KOPT-K1 (cell line): Measurements from ENCODE around the gene ENO4.

ENCODE experiments used
- H3K27ac ChIP-seq: fragments of 200-600 bp; sonication (generic); 2 replicates; pipeline ENCODE4 v1.5.1; 2016; ENCODE audit warnings: antibody characterized with exemption, mild to moderate bottlenecking, low read depth, low read length; ENCODE audit not compliant: poor library complexity, severe bottlenecking
- H3K36me3 ChIP-seq: fragments of 200-600 bp; sonication (generic); 2 replicates; pipeline ENCODE4 v1.5.1; 2017; ENCODE audit warnings: antibody characterized with exemption, mild to moderate bottlenecking, low read length, moderate library complexity; ENCODE audit not compliant: insufficient read depth
- H3K9me3 ChIP-seq: fragments of 200-600 bp; sonication (generic); 2 replicates; pipeline ENCODE4 v1.5.1; 2017; ENCODE audit warnings: antibody characterized with exemption, low read length, mild to moderate bottlenecking; ENCODE audit not compliant: insufficient read depth, poor library complexity, severe bottlenecking

Gene ENO4

GRCh38 chr10:116873134-116873533 lies 23.8 kb downstream of the ENO4 start:
- no peaks in the 10 kb centered on the region for H3K36me3 ChIP-seq

GRCh38 chr10:116875897-116876296 lies 26.6 kb downstream of the ENO4 start:
- Histone ChIP-seq H3K36me3 (no peaks in the 10 kb centered on the region), H3K9me3 (no peaks in the 10 kb centered on the region), H3K27ac (no peak overlapping the region)

More at GRCh38 chr10:116873134-116873533, 23.8 kb downstream of the ENO4 start:
- Histone ChIP-seq H3K27ac (no peak overlapping the region), H3K9me3 (no peaks in the 10 kb centered on the region)

- Histone ChIP-seq H3K36me3 (no peaks in the 10 kb centered on the region), H3K9me3 (no peaks in the 10 kb centered on the region), H3K27ac (no peak overlapping the region)
Observed at GRCh38 chr10:116877391-116877790, 28.1 kb downstream of the ENO4 start.

- no peak overlapping the region for H3K27ac ChIP-seq
- no peaks in the 10 kb centered on the region for H3K36me3 ChIP-seq
- no peaks in the 10 kb centered on the region for H3K9me3 ChIP-seq
Observed at GRCh38 chr10:116878123-116878522, 28.8 kb downstream of the ENO4 start.

- no peaks in the 10 kb centered on the region for H3K36me3 ChIP-seq
- H3K9me3 ChIP-seq = no peaks in the 10 kb centered on the region
- H3K27ac ChIP-seq = no peak overlapping the region
Observed at GRCh38 chr10:116879817-116880216, 30.5 kb downstream of the ENO4 start.

- no peaks in the 10 kb centered on the region for H3K36me3 ChIP-seq
- no peaks in the 10 kb centered on the region for H3K9me3 ChIP-seq
Observed at GRCh38 chr10:116880716-116881482, 31.6 kb downstream of the ENO4 start.

GRCh38 chr10:116882639-116883038 lies 33.3 kb downstream of the ENO4 start:
- Histone ChIP-seq H3K9me3 (no peaks in the 10 kb centered on the region), H3K36me3 (no peaks in the 10 kb centered on the region), H3K27ac (no peak overlapping the region)

More at GRCh38 chr10:116880716-116881482, 31.6 kb downstream of the ENO4 start:
- no peak overlapping the region for H3K27ac ChIP-seq

GRCh38 chr10:116886772-116887171 lies 37.5 kb downstream of the ENO4 start:
- Histone ChIP-seq H3K36me3 (no peaks in the 10 kb centered on the region), H3K27ac (no peak overlapping the region), H3K9me3 (no peaks in the 10 kb centered on the region)

GRCh38 chr10:116888380-116889055 lies 39.2 kb downstream of the ENO4 start:
- no peak overlapping the region for H3K27ac ChIP-seq

GRCh38 chr10:116889066-116889465 lies 39.8 kb downstream of the ENO4 start:
- H3K27ac ChIP-seq = no peak overlapping the region
- H3K36me3 ChIP-seq = no peaks in the 10 kb centered on the region
- H3K9me3 ChIP-seq = no peaks in the 10 kb centered on the region

More at GRCh38 chr10:116888380-116889055, 39.2 kb downstream of the ENO4 start:
- Histone ChIP-seq H3K9me3 (no peaks in the 10 kb centered on the region), H3K36me3 (no peaks in the 10 kb centered on the region)

- Histone ChIP-seq H3K27ac (no peak overlapping the region), H3K36me3 (no peaks in the 10 kb centered on the region), H3K9me3 (no peaks in the 10 kb centered on the region)
Observed at GRCh38 chr10:116891208-116891607, 41.9 kb downstream of the ENO4 start.

GRCh38 chr10:116892907-116893685 lies 43.8 kb downstream of the ENO4 start:
- H3K36me3 ChIP-seq = no peaks in the 10 kb centered on the region
- H3K27ac ChIP-seq = no peak overlapping the region
- H3K9me3 ChIP-seq = no peaks in the 10 kb centered on the region

GRCh38 chr10:116893686-116894037 lies 44.4 kb downstream of the ENO4 start:
- no peaks in the 10 kb centered on the region for H3K36me3 ChIP-seq
- no peaks in the 10 kb centered on the region for H3K9me3 ChIP-seq
- no peak overlapping the region for H3K27ac ChIP-seq

- Histone ChIP-seq H3K36me3 (no peaks in the 10 kb centered on the region), H3K9me3 (no peaks in the 10 kb centered on the region), H3K27ac (no peak overlapping the region)
Observed at GRCh38 chr10:116899626-116900025, 50.3 kb downstream of the ENO4 start.

- H3K36me3 ChIP-seq = no peaks in the 10 kb centered on the region
- no peaks in the 10 kb centered on the region for H3K9me3 ChIP-seq
- H3K27ac ChIP-seq = no peak overlapping the region
Observed at GRCh38 chr10:116905845-116906210, 56.5 kb downstream of the ENO4 start.
